ENCODE measurements around the gene LASP1. TPM values are rescaled to one million over a fixed set of nuclear protein-coding genes. Genes with fewer than 3 reads are reported as not detected.
A peak's percentile ranks its signal among the peaks of the same experiment; 100 is the strongest.

LASP1 gene
- total and polyA plus RNA-seq, 2 of the 4 experiments (the other 2 are of a cell fraction) = 79.8 to 262 TPM

DNA sequence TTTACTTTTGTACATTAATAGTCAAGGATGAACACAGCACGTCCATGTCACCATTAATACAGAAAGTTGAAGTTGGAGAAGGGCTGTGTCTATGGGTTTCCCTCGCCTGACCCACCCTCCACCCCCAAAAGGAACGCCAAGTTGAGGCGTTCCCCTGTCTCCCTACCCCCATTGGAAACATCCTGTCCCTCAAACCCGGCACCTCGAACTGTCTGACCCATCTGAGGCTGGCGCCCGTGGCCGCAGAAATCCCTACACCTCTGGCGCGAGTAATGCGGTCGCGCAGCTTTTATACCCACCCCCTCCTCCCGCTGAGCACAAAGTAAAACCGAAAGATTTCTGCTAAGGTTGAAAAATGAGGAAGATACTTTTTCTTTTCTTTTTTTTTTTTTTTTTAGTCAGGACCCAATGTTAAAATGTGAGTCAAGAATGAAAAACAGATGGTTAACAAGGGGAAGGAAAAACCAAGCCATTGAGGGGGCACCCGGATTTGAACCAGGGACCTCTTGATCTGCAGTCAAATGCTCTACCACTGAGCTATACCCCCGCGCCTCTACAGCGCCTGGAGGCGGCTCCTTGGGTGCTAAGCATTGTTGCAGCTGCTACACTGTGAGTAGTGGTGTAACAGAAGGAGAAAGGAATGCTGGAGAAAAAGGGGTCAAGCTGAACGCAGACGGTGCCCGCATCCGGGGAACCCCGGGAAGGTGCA, 887 bp upstream of the LASP1 start:
- peak overlapping the region; percentile 81 to 94 for H4K8ac ChIP-seq (ENCODE audit: low read depth in 2 of 2, low read length in 2 of 2)
- BruUV-seq (replicated peaks) = no TSS peak
- H3K9me3 ChIP-seq (ENCODE audit: control insufficient read depth, insufficient read depth, low read length) = no peaks in the 10 kb centered on the region
- H3K27me3 ChIP-seq (ENCODE audit: control insufficient read depth, insufficient read depth, low read length) = no peaks in the 10 kb centered on the region
- H2BK15ac ChIP-seq (ENCODE audit: low read depth, low read length) = peak overlapping the region; percentile 92; the same call in 1 of the 3 replicates
- H2AK5ac ChIP-seq (ENCODE audit: low read depth, low read length) = peak overlapping the region; percentile 86
- peak overlapping the region; percentile 95 for H3K23ac ChIP-seq (ENCODE audit: low read depth, low read length)
- WGBS, 2 experiments (ENCODE audit: extremely low coverage in 2 of 2, insufficient read length in 1 of 2) = 0% methylated on average over 5 of the region's 26 CpGs; no CpG with 5 or more reads in 1 of the 2 experiments
- CTCF ChIA-PET = interaction anchor here (0.8 kb wide), 1 partner anchor 15 kb away, joined by 5 read pairs; the partner anchor contains the start of gene RPL23
- peaks cover 0 to 32% of the 10 kb centered on the region in 2 experiments; a peak in 2 of 4 replicates for H3K79me1 ChIP-seq (ENCODE audit: low read depth in 1 of 2, low read length in 2 of 2)
- peak overlapping the region; percentile 86 for H3K9ac ChIP-seq (ENCODE audit: low read depth, low read length)
- peak overlapping the region; percentile 91 for H2BK120ac ChIP-seq (ENCODE audit: low read depth, low read length)
- peak overlapping the region; percentile 77 for H3K18ac ChIP-seq (ENCODE audit: low read depth, low read length)
- H3K56ac ChIP-seq (ENCODE audit: extremely low read depth, insufficient read depth, low read length) = peak overlapping the region; percentile 94
- intact Hi-C loops (cut with micrococcal nuclease) (loop anchor here (1.0 to 5.0 kb wide), 3 partner anchors 14 to 284 kb away; no protein-coding TSS in a partner anchor), dilution Hi-C loops (cut with HindIII; ENCODE audit: low sequenced_read_pairs, unreplicated experiment) (no loop called here), in situ Hi-C loops (cut with MboI; ENCODE audit: low sequenced_read_pairs) (no loop called here)
- no peak for TF ChIP-seq RCOR1 (IDR thresholded peaks at IDR 0.05; ENCODE audit: insufficient replicate concordance, low read length)
- peak; percentile 57; the same call in 1 of the 2 replicates for TF ChIP-seq MAZ (IDR thresholded peaks at IDR 0.05; ENCODE audit: borderline replicate concordance, low read depth, low read length)
- peak; percentile 78 for TF ChIP-seq FOS (IDR thresholded peaks at IDR 0.05; ENCODE audit: low read depth, low read length)
- peak; percentile 42 for TF ChIP-seq CTCF (conservative IDR thresholded peaks at IDR 0.05; ENCODE audit: low read depth, low read length)
- peak; percentile 62; the same call in 1 of the 2 replicates for TF ChIP-seq CEBPB (IDR thresholded peaks at IDR 0.05; ENCODE audit: low read depth, low read length)
- no peak for TF ChIP-seq CHD1 (IDR thresholded peaks at IDR 0.05; ENCODE audit: low read depth, low read length)
- TF ChIP-seq ELK1 (IDR thresholded peaks at IDR 0.05; ENCODE audit: borderline replicate concordance, low read depth, low read length) = no peak
- TF ChIP-seq SMC3 (IDR thresholded peaks at IDR 0.05; ENCODE audit: low read depth, low read length) = no peak
- POLR2A ChIA-PET (ENCODE audit: unreplicated experiment) = interaction anchor here (0.7 to 1.3 kb wide), 3 partner anchors 8 to 56 kb away, joined by 4 to 8 read pairs (median 5); partner anchors contain the start of genes LASP1NB and RPL23
- H4K5ac ChIP-seq (ENCODE audit: low read depth, low read length) = peak overlapping the region; percentile 55
- H3K14ac ChIP-seq (replicated peaks; ENCODE audit: low read depth, low read length) = peak overlapping the region; percentile 96
- H2BK20ac ChIP-seq (ENCODE audit: low read depth, low read length) = peak overlapping the region; percentile 74
- H3K4ac ChIP-seq (ENCODE audit: low read depth, low read length) = peak overlapping the region; percentile 97
- H3K4me3 ChIP-seq (ENCODE audit: insufficient read depth, low read depth, low read length) = peak overlapping the region; percentile 90
- peaks cover 20% of the 10 kb centered on the region for H3K36me3 ChIP-seq (ENCODE audit: control insufficient read depth, insufficient read depth, low read length)
- H3K9me1 ChIP-seq (ENCODE audit: insufficient read depth, low read length) = peaks cover 23% of the 10 kb centered on the region
- DNase-seq = peak; percentile 88
- H2AK9ac ChIP-seq (replicated peaks; ENCODE audit: low read depth, low read length, poor library complexity) = peak overlapping the region; percentile 100
- ATAC-seq (ENCODE audit: low read depth) = peak; percentile 27
- H2BK5ac ChIP-seq (ENCODE audit: low read depth, low read length, poor library complexity, severe bottlenecking) = peak overlapping the region; percentile 89
- peaks cover 34% of the 10 kb centered on the region for H4K20me1 ChIP-seq (ENCODE audit: insufficient read depth, low read length)
- H2AFZ ChIP-seq (replicated peaks; ENCODE audit: low read length, poor library complexity) = peak overlapping the region; percentile 95
- peaks cover 24% of the 10 kb centered on the region for H3K4me1 ChIP-seq (ENCODE audit: control insufficient read depth, insufficient read depth, low read length)
- H3K4me2 ChIP-seq (ENCODE audit: low read depth, low read length) = peak overlapping the region; percentile 94
- peak overlapping the region; percentile 90 for H3K27ac ChIP-seq (ENCODE audit: insufficient read depth, low read length)
- peak overlapping the region; percentile 83 for H4K91ac ChIP-seq (ENCODE audit: insufficient read depth, low read depth, low read length)

Data from IMR-90 (cell line).